Endothelial cell of umbilical vein (primary cell): ENCODE data around the gene DIO2. TPM values are rescaled to one million over a fixed set of nuclear protein-coding genes. Genes with fewer than 3 reads are reported as not detected.

Source experiments
- BruUV-seq: library from RNA; stranded (reverse); fragments of 400-500 nt; replicated peaks from 2 replicates; lab custom pipeline; 2021; lab: Mats Ljungman, UMichigan
- CTCF ChIA-PET: fragments of 300-600, 350-600 bp; sonication (Branson Sonifier 250); formaldehyde crosslinking; loops from one replicate; lab custom pipeline; 2021; ENCODE audit warnings: antibody characterized with exemption, inconsistent platforms; lab: Charles Lee
- POLR2A ChIA-PET: fragments of 300-600, 350-600 bp; sonication (Branson Sonifier 250); formaldehyde crosslinking; loops from one replicate; lab custom pipeline; 2021; ENCODE audit warnings: antibody characterized with exemption, inconsistent platforms; lab: Charles Lee
- DNase-seq: peaks from one replicate; pipeline ENCODE4 v3.0.0-alpha.2; 2011; ENCODE audit warnings: low read depth, low spot score
- FAIRE-seq: peaks from 2 replicates; lab custom pipeline; 2011; peaks lifted over from hg19 to GRCh38; lab: Jason Lieb, UNC
- H2AFZ ChIP-seq: 2 replicates; pipeline ENCODE4 v1.6.0; 2012; ENCODE audit warnings: low read depth, low read length, control low read depth, inconsistent platforms
- H3K27ac ChIP-seq: 2 replicates; pipeline ENCODE4 v1.5.1; 2011; ENCODE audit warnings: low read depth, mild to moderate bottlenecking, control low read depth, low read length, moderate library complexity; ENCODE audit not compliant: insufficient read depth
- H3K27me3 ChIP-seq, 2 experiments: 2 replicates each; pipeline versions ENCODE4 v1.6.0 to v1.6.1; 2011; ENCODE audit warnings: low read length in 2 of 2, mixed read lengths in 1 of 2; ENCODE audit not compliant: control insufficient read depth in 2 of 2, insufficient read depth in 2 of 2
- H3K36me3 ChIP-seq, 2 experiments: 2 replicates in 1 of 2; 3 replicates in 1 of 2; pipeline ENCODE4 v1.5.1; 2011; ENCODE audit warnings: low read length in 2 of 2, mild to moderate bottlenecking in 1 of 2, moderate library complexity in 1 of 2; ENCODE audit not compliant: control insufficient read depth in 2 of 2, insufficient read depth in 2 of 2; ENCODE audit errors: extremely low read depth in 1 of 2
- H3K4me1 ChIP-seq: 3 replicates; pipeline ENCODE4 v1.5.1; 2011; ENCODE audit warnings: mild to moderate bottlenecking, low read length; ENCODE audit not compliant: control insufficient read depth, insufficient read depth; ENCODE audit errors: extremely low read depth
- H3K4me2 ChIP-seq: 2 replicates; pipeline ENCODE4 v1.6.1; 2011; ENCODE audit warnings: low read length, control low read depth, mixed read lengths; ENCODE audit not compliant: insufficient read depth
- H3K4me3 ChIP-seq, 3 experiments: fragments of 200-600 bp in 1 of 3; sonication (generic), shearing (Covaris generic) in 1 of 3; replicated peaks in 1 of 3; 2 replicates each; pipeline ENCODE4 v1.5.1; 2011 to 2016; ENCODE audit warnings: control low read depth in 3 of 3, low read length in 3 of 3, mild to moderate bottlenecking in 2 of 3, inconsistent platforms in 1 of 3, low read depth in 1 of 3, moderate library complexity in 1 of 3; ENCODE audit not compliant: insufficient read depth in 1 of 3
- H3K79me2 ChIP-seq: 2 replicates; pipeline ENCODE4 v1.6.0; 2012; ENCODE audit warnings: low read length, inconsistent platforms; ENCODE audit not compliant: control insufficient read depth, insufficient read depth
- H3K9ac ChIP-seq: replicated peaks from 2 replicates; pipeline ENCODE3; 2011; ENCODE audit warnings: low read length, control low read depth; ENCODE audit not compliant: insufficient read depth; ENCODE audit errors: extremely low read depth
- H3K9me1 ChIP-seq: replicated peaks from 3 replicates; pipeline ENCODE4 v1.6.0; 2011; ENCODE audit warnings: mild to moderate bottlenecking, low read length; ENCODE audit not compliant: control insufficient read depth, insufficient read depth; ENCODE audit errors: extremely low read depth
- H3K9me3 ChIP-seq: replicated peaks from 2 replicates; pipeline ENCODE4 v1.5.1; 2012; ENCODE audit warnings: low read length, inconsistent platforms; ENCODE audit not compliant: control insufficient read depth, insufficient read depth
- H4K20me1 ChIP-seq: replicated peaks from 2 replicates; pipeline ENCODE3; 2011; ENCODE audit warnings: mild to moderate bottlenecking, low read length; ENCODE audit not compliant: control insufficient read depth, insufficient read depth; ENCODE audit errors: extremely low read depth
- EZH2 ChIP-seq: IDR thresholded peaks from 2 replicates; pipeline ENCODE4 v1.6.1; 2012; ENCODE audit warnings: borderline replicate concordance, low read depth, mild to moderate bottlenecking, moderate library complexity, low read length, inconsistent platforms; ENCODE audit not compliant: severe bottlenecking
- FOS ChIP-seq: IDR thresholded peaks from 2 replicates; pipeline ENCODE4 v1.6.1; 2011; ENCODE audit warnings: mild to moderate bottlenecking, low read length, moderate library complexity, borderline replicate concordance; ENCODE audit not compliant: insufficient read depth
- GATA2 ChIP-seq: IDR thresholded peaks from 2 replicates; pipeline ENCODE4 v1.7.0; 2011; ENCODE audit warnings: low read depth, mild to moderate bottlenecking, moderate library complexity, mixed read lengths, low read length; ENCODE audit not compliant: insufficient read length, insufficient read depth
- JUN ChIP-seq: IDR thresholded peaks from 2 replicates; pipeline ENCODE4 v1.6.1; 2011; ENCODE audit warnings: borderline replicate concordance, low read depth; ENCODE audit not compliant: insufficient read length, insufficient read depth
- MYC ChIP-seq: IDR thresholded peaks from one replicate; pipeline ENCODE4 v1.6.1; 2011; ENCODE audit warnings: mild to moderate bottlenecking, low read depth, low read length
- POLR2A ChIP-seq: IDR thresholded peaks from 2 replicates; pipeline ENCODE4 v1.6.1; 2012; ENCODE audit warnings: low read depth, mild to moderate bottlenecking, control low read depth, low read length
- POLR2AphosphoS5 ChIP-seq: IDR thresholded peaks from 2 replicates; pipeline ENCODE4 v1.6.1; 2012; ENCODE audit warnings: low read depth, mild to moderate bottlenecking, control low read depth, low read length, moderate library complexity; ENCODE audit not compliant: insufficient read depth
- dilution Hi-C: fragments of 300-500 bp; cut with MboI; formaldehyde crosslinking; loops from one replicate; pipeline ENCODE4 v1.15.0; 2019; ENCODE audit warnings: low sequenced_read_pairs; ENCODE audit not compliant: extremely low pct_ligation_motif_present
- intact Hi-C: fragments of 100-400 bp; cut with micrococcal nuclease; formaldehyde crosslinking; loops from one replicate; pipeline ENCODE4 v1.10.0; 2022
- polyA plus RNA-seq, 4 experiments: library from polyadenylated mRNA; depleted of rRNA in 3 of 4; stranded (reverse) in 3 of 4; unstranded in 1 of 4; fragments of >200 nt; gene quantifications; 2 replicates each; pipeline versions ENCODE4 v1.2.1 to v1.2.3, GENCODE V29; 2011 to 2012; ENCODE audit warnings: missing spikeins in 1 of 4
- total RNA-seq: library from RNA; stranded (reverse); gene quantifications from 2 replicates; pipeline ENCODE4 v1.2.3, GENCODE V29; 2021
- TF ChIP-seq, protein P1 (sequence below), 2 donors: IDR thresholded peaks; 1 replicate in 1 of 2; 2 replicates in 1 of 2; pipeline ENCODE4 v1.5.1; 2011; ENCODE audit warnings: low read length in 2 of 2, mild to moderate bottlenecking in 2 of 2, moderate library complexity in 2 of 2, control low read depth in 1 of 2, inconsistent platforms in 1 of 2, low read depth in 1 of 2; ENCODE audit not compliant: insufficient read depth in 1 of 2; ENCODE audit errors: extremely low read depth in 1 of 2
- TF ChIP-seq, protein P2 (sequence below): IDR thresholded peaks from 2 replicates; pipeline ENCODE4 v1.6.1; 2011; ENCODE audit not compliant: insufficient read depth, insufficient read length

Gene DIO2
- total and polyA plus RNA-seq, 2 donors (not counting 3 experiments of a cell fraction or from before 2014, with no cell fraction given): 0.22 to 0.75 TPM

DNA sequence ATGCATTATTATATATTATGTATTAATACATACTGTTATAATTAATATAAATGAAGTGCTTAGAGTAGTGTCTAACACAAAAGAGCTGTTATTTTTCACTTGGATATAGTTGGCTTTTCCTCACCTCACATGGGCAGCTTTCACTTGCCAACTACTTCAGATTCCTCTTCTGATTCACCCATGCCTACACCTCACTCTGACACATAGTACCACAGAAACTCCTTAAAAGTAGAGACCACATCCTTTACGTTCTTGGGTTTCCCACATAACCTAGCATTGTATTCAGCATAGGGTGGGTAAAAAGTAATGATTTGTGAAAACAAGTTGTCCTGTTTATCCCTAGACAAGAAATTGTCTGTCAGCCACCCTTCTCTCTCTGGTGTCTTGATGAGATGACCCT lies 61.0 kb downstream of the DIO2 start:
- ChIA-PET POLR2A (no interaction called here), CTCF (no interaction called here)
- Histone ChIP-seq H3K4me3 (no peak overlapping the region), H3K27ac (no peak overlapping the region), H3K9me1 (no peaks in the 10 kb centered on the region), H3K4me1 (no peaks in the 10 kb centered on the region), H3K79me2 (no peaks in the 10 kb centered on the region), H3K27me3 (no peaks in the 10 kb centered on the region), H4K20me1 (no peaks in the 10 kb centered on the region), H3K9me3 (no peaks in the 10 kb centered on the region), H3K36me3 (no peaks in the 10 kb centered on the region), H3K4me2 (no peak overlapping the region), H3K9ac (no peak overlapping the region), H2AFZ (no peak overlapping the region)
- DNase-seq (no peak), FAIRE-seq (no peak)
- TF ChIP-seq GATA2: no peak
- no peak for TF ChIP-seq MYC
- no peak for TF ChIP-seq POLR2AphosphoS5
- TF ChIP-seq, protein P1, sequence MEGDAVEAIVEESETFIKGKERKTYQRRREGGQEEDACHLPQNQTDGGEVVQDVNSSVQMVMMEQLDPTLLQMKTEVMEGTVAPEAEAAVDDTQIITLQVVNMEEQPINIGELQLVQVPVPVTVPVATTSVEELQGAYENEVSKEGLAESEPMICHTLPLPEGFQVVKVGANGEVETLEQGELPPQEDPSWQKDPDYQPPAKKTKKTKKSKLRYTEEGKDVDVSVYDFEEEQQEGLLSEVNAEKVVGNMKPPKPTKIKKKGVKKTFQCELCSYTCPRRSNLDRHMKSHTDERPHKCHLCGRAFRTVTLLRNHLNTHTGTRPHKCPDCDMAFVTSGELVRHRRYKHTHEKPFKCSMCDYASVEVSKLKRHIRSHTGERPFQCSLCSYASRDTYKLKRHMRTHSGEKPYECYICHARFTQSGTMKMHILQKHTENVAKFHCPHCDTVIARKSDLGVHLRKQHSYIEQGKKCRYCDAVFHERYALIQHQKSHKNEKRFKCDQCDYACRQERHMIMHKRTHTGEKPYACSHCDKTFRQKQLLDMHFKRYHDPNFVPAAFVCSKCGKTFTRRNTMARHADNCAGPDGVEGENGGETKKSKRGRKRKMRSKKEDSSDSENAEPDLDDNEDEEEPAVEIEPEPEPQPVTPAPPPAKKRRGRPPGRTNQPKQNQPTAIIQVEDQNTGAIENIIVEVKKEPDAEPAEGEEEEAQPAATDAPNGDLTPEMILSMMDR (IDR thresholded peaks at IDR 0.05; ENCODE audit: extremely low read depth in 1 of 2, insufficient read depth in 1 of 2, low read depth in 1 of 2, low read length in 2 of 2): no peak
- TF ChIP-seq POLR2A: no peak
- TF ChIP-seq, protein P2, sequence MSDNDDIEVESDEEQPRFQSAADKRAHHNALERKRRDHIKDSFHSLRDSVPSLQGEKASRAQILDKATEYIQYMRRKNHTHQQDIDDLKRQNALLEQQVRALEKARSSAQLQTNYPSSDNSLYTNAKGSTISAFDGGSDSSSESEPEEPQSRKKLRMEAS: no peak
- TF ChIP-seq FOS: no peak
- TF ChIP-seq EZH2: no peak
- no peak for TF ChIP-seq JUN
- no TSS peak for BruUV-seq
- intact Hi-C loops (no loop called here), dilution Hi-C loops (no loop called here)
